Pulmonary artery endothelial cell (primary cell): ENCODE measurements around the gene PHF21B. TPM values are rescaled to one million over a fixed set of nuclear protein-coding genes. Genes with fewer than 3 reads are reported as not detected.

ENCODE experiments used
- DNase-seq: peaks from one replicate; pipeline ENCODE4 v3.0.0-alpha.2; 2011; ENCODE audit warnings: low read depth, low spot score
- total RNA-seq: library from RNA; depleted of rRNA; stranded (reverse); fragments of >200 nt; gene quantifications from 2 replicates; pipeline ENCODE4 v1.2.3, GENCODE V29; 2014

Gene PHF21B
- total RNA-seq, 1 donor from 2014 or later: not detected

- DNase-seq: no peak
Observed at GRCh38 chr22:44894321-44894720, 115.5 kb downstream of the PHF21B start.

DNA sequence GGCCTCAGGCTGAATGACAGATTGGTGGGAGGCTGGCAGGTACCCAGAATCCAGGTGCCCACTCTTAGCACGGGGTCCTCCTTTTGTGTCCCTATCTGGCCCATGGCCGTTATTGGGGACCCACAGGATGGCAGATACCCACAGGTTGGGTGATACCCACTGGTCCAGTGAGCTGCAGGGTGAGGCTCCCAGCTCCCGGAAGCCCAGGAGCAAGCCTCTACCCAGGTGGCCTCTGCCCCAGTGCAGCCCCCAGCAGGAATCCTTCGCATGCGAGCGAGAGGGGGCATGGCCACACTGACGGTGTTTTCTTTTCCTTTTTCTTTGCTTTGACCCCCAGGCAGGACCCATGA is 116.1 kb downstream of the PHF21B start:
- no peak for DNase-seq

GRCh38 chr22:44892803-44893730 is 116.7 kb downstream of the PHF21B start:
- DNase-seq: no peak

DNA sequence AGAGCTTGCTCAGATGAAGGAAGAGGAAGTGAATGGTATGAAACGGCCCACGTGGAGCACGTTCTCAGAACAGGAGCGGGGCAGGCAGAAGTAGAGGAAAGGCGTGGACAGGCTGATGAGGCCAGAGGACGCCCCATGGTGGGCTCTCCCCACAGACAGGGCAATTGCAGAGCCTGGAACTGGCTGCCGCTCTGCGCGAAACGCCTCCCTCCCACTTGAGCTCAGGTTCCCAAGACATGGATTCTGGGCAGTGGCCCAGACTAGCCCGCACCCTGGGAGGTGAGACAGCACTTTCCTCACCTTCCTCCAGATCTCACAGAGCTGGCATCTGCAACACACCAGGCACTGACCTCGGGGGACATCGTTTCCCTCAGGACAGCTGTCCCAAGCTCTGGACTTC is 117.6 kb downstream of the PHF21B start:
- no peak for DNase-seq

GRCh38 chr22:44891791-44892190 is 118.0 kb downstream of the PHF21B start:
- DNase-seq: no peak

GRCh38 chr22:44891293-44891747 is 118.5 kb downstream of the PHF21B start:
- DNase-seq: no peak

DNA sequence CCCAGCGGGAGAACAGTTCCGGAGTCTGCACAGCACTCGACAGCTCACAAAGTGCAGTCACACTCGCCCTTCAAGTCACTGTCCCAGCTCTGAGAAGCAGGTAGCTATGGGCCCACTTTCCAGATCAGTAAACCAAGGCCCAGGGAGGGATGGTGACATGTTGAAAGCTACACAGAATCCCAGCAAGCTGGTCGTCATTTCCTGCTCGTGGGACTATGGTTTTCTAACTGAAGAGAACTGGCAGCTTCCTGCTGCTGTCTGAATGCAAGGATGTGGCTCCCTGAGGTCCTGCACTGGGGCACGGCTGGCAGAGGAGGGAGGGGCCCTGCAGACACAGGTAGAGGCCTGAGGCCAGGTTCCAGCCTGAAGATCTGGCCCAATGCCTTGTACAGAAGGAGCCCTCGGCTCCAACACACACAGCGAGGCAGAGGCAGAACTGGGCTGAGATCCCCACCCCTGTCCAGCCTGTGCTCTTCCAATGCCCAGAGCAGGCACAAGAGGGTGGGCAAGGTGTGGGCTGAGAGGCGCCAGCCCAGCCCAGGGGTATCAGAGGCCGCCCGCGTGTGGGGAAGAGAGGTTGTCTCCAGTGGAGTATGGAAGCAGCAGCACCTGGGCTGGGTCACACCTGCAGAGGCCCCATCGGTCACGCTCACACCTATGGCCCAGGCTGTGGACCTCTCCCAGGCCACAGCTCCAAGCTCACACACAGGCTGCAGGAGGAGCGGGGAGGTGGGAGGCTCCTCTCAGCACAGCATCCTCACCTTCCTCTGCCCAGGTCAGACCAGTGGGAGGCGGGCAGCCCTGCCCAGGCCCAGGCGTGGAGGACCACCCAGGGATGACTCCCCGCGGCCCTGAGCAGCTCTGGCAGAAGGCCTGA is 119.2 kb downstream of the PHF21B start:
- DNase-seq: no peak

DNA sequence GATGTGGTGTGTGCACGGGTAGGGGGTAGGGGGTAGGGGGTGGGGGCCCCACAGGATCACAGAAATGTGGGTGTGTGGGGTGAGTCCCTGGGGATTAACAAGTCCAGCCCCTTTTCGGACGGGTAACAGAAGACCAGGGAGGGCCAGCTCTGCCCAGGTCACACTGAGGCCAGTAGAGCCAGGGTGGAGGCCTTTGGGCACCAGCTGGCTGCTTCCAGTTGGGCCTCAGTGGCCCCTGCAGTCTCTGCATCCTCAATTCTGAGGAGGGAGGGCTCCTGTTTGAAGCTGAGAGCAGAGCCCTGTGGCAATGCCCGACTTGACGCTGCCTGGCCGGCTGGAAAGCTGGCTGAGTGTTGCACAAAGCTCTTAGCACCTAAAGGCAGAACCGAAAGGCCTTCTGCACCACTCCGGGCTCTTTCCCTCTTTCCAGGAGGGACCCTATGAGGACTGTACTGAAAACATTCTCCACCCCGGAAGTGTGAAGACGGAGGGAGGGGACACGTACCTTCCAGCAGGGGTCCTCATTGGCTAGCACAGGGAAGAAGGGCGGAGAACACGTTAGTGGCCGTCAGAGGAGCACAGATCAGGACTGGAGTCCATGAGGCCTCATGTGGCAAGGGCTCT is 120.4 kb downstream of the PHF21B start:
- DNase-seq: no peak

GRCh38 chr22:44888491-44889254 is 121.1 kb downstream of the PHF21B start:
- no peak for DNase-seq

DNA sequence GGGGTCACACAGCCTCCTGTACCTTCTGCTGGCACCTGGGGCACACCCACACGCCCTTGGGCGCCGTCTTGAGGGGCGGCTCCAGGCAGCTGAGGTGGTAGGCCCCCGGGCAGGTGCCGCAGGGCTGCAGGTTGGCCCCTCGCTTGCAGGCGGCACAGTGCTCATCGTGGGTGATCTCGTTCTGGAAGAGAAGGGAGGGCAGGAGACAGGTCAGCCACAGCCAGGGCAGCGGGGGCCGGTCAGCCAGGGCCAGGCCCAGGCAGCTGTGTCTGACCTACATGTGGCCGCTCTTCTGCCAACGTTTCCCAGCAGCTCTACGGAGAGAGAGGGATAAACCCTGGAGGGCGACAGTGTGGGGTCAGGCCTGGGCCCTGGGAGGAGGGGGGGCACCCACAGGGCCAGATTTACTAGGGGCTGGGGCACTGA is 121.9 kb downstream of the PHF21B start:
- no peak for DNase-seq

GRCh38 chr22:44885806-44886360 is 123.9 kb downstream of the PHF21B start:
- no peak for DNase-seq

- no peak for DNase-seq
Observed at GRCh38 chr22:44884968-44885805, 124.6 kb downstream of the PHF21B start.

- no peak for DNase-seq
Observed at GRCh38 chr22:44884562-44884961, 125.2 kb downstream of the PHF21B start.

GRCh38 chr22:44883011-44883421 is 126.8 kb downstream of the PHF21B start:
- no peak for DNase-seq

DNA sequence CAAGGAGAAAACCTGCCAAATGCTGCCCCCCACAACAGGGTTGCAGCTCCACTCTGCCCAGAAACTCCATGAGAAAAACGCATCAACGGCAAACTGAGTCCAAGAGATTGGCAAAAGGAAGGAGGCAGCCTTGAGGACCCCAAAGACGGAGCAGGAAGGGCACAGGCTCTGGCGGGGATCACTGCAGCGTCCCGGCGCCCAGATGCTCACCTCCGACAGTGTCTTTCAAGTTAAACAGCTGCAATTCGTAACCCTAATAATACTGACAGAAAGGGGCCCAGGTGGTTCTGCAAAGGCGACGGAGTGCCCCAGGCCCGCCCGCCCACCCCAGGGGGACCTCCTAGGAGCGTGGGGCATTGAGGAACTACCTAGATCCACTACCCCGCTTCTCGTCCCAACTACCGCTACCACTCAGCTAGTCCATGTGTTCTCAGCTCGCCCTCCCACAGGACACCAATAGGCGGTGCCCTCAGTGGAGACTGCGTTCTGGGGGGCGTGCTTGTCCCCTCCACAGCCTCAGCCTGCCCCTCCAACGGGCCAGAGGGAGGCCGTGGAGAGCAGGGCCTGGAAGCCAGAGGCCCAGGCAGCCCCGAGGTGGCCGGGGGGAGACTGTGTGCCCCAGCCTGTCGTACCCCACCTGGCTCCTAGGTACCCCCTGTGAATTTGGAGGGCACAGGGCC is 127.4 kb downstream of the PHF21B start:
- no peak for DNase-seq

DNA sequence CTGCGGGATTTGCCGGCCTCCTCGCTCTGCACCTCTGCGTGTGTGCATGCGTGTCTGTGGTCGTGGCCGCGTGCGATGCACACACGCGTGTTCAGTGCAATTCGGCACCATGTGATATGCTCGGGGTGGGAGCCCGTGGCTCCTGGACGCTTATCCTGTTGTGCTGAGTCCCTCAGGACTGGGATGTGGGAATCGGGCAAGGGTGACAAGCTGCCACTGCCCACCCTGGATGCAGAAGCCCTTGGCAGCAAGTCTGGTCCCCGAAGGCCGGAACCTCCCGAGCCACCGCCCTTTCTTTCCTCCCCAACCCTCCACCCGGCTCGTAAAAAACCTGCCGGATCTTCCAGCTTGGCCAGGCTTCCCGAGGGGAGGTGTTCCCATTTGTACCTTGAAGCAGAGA is 128.2 kb downstream of the PHF21B start:
- no peak for DNase-seq

DNA sequence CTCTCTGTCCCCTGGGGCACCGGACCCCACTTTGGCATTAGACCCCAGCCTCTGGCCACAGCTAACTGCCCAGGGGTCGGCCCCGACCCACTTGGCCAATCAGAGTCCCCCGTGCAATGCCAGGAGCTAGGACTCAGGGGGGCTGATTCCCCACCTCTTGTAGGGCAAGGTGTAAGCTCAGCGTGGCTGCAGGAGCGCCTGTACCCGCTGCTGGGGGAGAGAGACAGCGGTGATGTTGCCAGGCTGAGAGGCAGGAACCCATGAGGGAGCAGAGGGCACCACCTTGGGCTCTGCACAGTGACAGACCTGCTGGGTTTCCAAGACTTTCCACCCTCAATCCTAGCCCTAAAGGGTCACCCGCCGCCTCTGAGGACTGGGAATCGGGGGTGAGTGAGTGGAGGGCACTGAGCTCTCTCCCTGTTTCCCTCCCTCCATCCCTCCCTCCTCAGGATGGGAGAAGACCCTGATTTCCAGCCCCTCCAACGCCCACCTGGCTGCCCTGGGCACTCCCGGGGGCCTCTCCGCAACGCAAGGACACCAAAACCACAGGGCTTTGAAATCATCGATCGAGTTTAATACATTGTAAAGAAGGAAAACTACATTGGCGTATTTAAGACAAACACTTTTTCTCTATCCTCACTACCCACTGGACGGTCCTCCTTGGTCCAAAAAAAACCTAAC is 129.1 kb downstream of the PHF21B start:
- DNase-seq: no peak

DNA sequence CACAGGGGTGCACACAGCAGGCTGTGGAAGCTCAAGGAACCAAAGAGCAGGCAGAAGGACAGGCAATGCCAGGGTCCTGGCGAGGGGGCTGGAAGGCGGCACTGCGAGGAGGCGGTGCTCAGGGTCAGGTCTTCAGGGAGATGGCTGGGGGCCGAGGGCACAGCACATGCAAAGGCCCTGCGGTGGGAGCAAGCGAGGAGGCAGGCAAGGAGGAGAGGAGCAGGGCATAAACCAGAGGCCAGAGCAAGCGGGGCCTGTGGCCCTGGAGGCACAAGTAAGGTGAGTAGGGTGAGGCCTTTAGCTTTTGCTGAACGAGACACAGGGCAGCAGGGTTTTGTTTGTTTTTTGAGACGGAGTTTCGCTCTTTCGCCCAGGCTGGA is 130.5 kb downstream of the PHF21B start:
- no peak for DNase-seq
